DOHH2 (cell line): ENCODE data around the gene ATXN7L3.

Source experiments
- CTCF ChIP-seq: fragments of 200-600 bp; sonication (generic); IDR thresholded peaks from one replicate; pipeline ENCODE4 v1.5.1; 2014; ENCODE audit warnings: antibody characterized with exemption, mild to moderate bottlenecking, low read depth, low read length; ENCODE audit not compliant: poor library complexity, severe bottlenecking
- EZH2phosphoT487 ChIP-seq: fragments of 200-600 bp; sonication (generic); IDR thresholded peaks from 2 replicates; pipeline ENCODE4 v1.6.1; 2017; ENCODE audit warnings: borderline replicate concordance, mild to moderate bottlenecking, antibody characterized with exemption, low read length, moderate library complexity, mixed read lengths

GRCh38 chr17:44236444-44236991 is 36.8 kb upstream of the ATXN7L3 start:
- TF ChIP-seq CTCF (no peak), EZH2phosphoT487 (no peak)
